Stimulated activated CD8-positive, alpha-beta memory T cell treated with anti-CD3 and anti-CD28 coated beads, Interleukin-12 subunit alpha, Interleukin-12 subunit beta, amount 100 ng/mL, for 1 hour (primary cell): Measurements from ENCODE around the gene CST1.
"Not testable (repeated sequence)": the region's sequence is repeated elsewhere in the genome, so short reads cannot be mapped to it uniquely, and the experiment has no call there.

Experiments used
- DNase-seq: peaks from one replicate; pipeline ENCODE4 v3.0.0-alpha.2; 2020; ENCODE audit warnings: low read depth

Gene CST1

GRCh38 chr20:23750786-23751185 is at the start of gene CST1:
CST1 (minus strand) TSS chr20:23750935; CDS start chr20:23750866, 69 bp downstream.
- DNase-seq: not testable (repeated sequence)

GRCh38 chr20:23799216-23799847 is 48.6 kb upstream of the CST1 start:
- DNase-seq: not testable (repeated sequence)

- DNase-seq: no peak
These were observed 44.8 kb upstream of the CST1 start for GRCh38 chr20:23795526-23795925.

- DNase-seq: no peak
These were observed 44.1 kb upstream of the CST1 start for GRCh38 chr20:23794841-23795240.

GRCh38 chr20:23794065-23794464 is 43.3 kb upstream of the CST1 start:
- no peak for DNase-seq

GRCh38 chr20:23783447-23783846 is 32.7 kb upstream of the CST1 start:
- no peak for DNase-seq

GRCh38 chr20:23782366-23782983 is 31.7 kb upstream of the CST1 start:
- no peak for DNase-seq

- DNase-seq: not testable (repeated sequence)
These were observed 27.9 kb upstream of the CST1 start for GRCh38 chr20:23778676-23779075.

- not testable (repeated sequence) for DNase-seq
These were observed 26.6 kb upstream of the CST1 start for GRCh38 chr20:23777380-23777779.

- DNase-seq: no peak
These were observed 25.5 kb upstream of the CST1 start for GRCh38 chr20:23776067-23776771.

- no peak for DNase-seq
These were observed 23.3 kb upstream of the CST1 start for GRCh38 chr20:23774081-23774480.

GRCh38 chr20:23773579-23773978 is 22.8 kb upstream of the CST1 start:
- DNase-seq: no peak

GRCh38 chr20:23773127-23773526 is 22.4 kb upstream of the CST1 start:
- no peak for DNase-seq

- no peak for DNase-seq
These were observed 21.3 kb upstream of the CST1 start for GRCh38 chr20:23772074-23772473.

- no peak for DNase-seq
These were observed 19.6 kb upstream of the CST1 start for GRCh38 chr20:23770384-23770783.

- DNase-seq: not testable (repeated sequence)
These were observed 17.8 kb upstream of the CST1 start for GRCh38 chr20:23768520-23768919.

- no peak for DNase-seq
These were observed 15.8 kb upstream of the CST1 start for GRCh38 chr20:23766531-23766930.

- DNase-seq: no peak
These were observed 14.8 kb upstream of the CST1 start for GRCh38 chr20:23765578-23765977.

- not testable (repeated sequence) for DNase-seq
These were observed 13.9 kb upstream of the CST1 start for GRCh38 chr20:23764630-23765029.

- DNase-seq: no peak
These were observed 12.6 kb upstream of the CST1 start for GRCh38 chr20:23763345-23763744.

- no peak for DNase-seq
These were observed 8.7 kb upstream of the CST1 start for GRCh38 chr20:23759306-23759940.

GRCh38 chr20:23756792-23757191 is 6.1 kb upstream of the CST1 start:
- not testable (repeated sequence) for DNase-seq

- DNase-seq: not testable (repeated sequence)
These were observed 4.4 kb upstream of the CST1 start for GRCh38 chr20:23755131-23755611.
